Keratinocyte (primary cell): ENCODE data around the gene POLR2A. TPM values are rescaled to one million over a fixed set of nuclear protein-coding genes. Genes with fewer than 3 reads are reported as not detected.

ENCODE experiments used
- DNase-seq: peaks from one replicate; pipeline ENCODE4 v3.0.0-alpha.2; 2011; ENCODE audit warnings: low read depth, missing footprints, low spot score
- FAIRE-seq: peaks from 2 replicates; lab custom pipeline; 2011; peaks lifted over from hg19 to GRCh38; lab: Jason Lieb, UNC
- H2AFZ ChIP-seq: 2 replicates; pipeline ENCODE4 v1.6.0; 2012; ENCODE audit warnings: low read length, control low read depth, inconsistent platforms; ENCODE audit not compliant: control insufficient read depth
- H3K27ac ChIP-seq: 2 replicates; pipeline ENCODE4 v1.5.1; 2011; ENCODE audit warnings: low read length; ENCODE audit not compliant: control insufficient read depth, insufficient read depth
- H3K27me3 ChIP-seq: 3 replicates; pipeline ENCODE4 v1.6.0; 2011; ENCODE audit warnings: low read length; ENCODE audit not compliant: control insufficient read depth, insufficient read depth; ENCODE audit errors: extremely low read depth
- H3K36me3 ChIP-seq, 2 experiments: 2 replicates in 1 of 2; 3 replicates in 1 of 2; pipeline ENCODE4 v1.5.1; 2011; ENCODE audit warnings: low read length in 2 of 2, mild to moderate bottlenecking in 1 of 2; ENCODE audit not compliant: control insufficient read depth in 2 of 2, insufficient read depth in 2 of 2; ENCODE audit errors: extremely low read depth in 1 of 2
- H3K4me1 ChIP-seq: 3 replicates; pipeline ENCODE4 v1.5.1; 2011; ENCODE audit warnings: low read length; ENCODE audit not compliant: control insufficient read depth, insufficient read depth; ENCODE audit errors: extremely low read depth
- H3K4me2 ChIP-seq: 3 replicates; pipeline ENCODE4 v1.6.0; 2011; ENCODE audit warnings: low read depth, low read length; ENCODE audit not compliant: control insufficient read depth, insufficient read depth; ENCODE audit errors: extremely low read depth
- H3K4me3 ChIP-seq, 3 experiments: fragments of 200-600 bp in 1 of 3; sonication (generic) in 1 of 3; 2 replicates in 2 of 3; 3 replicates in 1 of 3; pipeline ENCODE4 v1.5.1; 2011 to 2016; ENCODE audit warnings: low read length in 3 of 3, mild to moderate bottlenecking in 3 of 3, control low read depth in 2 of 3, inconsistent platforms in 1 of 3, low read depth in 1 of 3, mixed read lengths in 1 of 3, mixed run types in 1 of 3, moderate library complexity in 1 of 3; ENCODE audit not compliant: control insufficient read depth in 2 of 3, insufficient read depth in 2 of 3; ENCODE audit errors: extremely low read depth in 1 of 3
- H3K79me2 ChIP-seq: 2 replicates; pipeline ENCODE4 v1.6.0; 2012; ENCODE audit warnings: low read length; ENCODE audit not compliant: control insufficient read depth, insufficient read depth
- H3K9ac ChIP-seq: 3 replicates; pipeline ENCODE4 v1.6.0; 2011; ENCODE audit warnings: low read length; ENCODE audit not compliant: control insufficient read depth, insufficient read depth; ENCODE audit errors: extremely low read depth
- H3K9me1 ChIP-seq: 3 replicates; pipeline ENCODE4 v1.6.0; 2011; ENCODE audit warnings: low read length; ENCODE audit not compliant: control insufficient read depth, insufficient read depth; ENCODE audit errors: extremely low read depth
- H3K9me3 ChIP-seq: 2 replicates; pipeline ENCODE4 v1.5.1; 2012; ENCODE audit warnings: low read depth, low read length; ENCODE audit not compliant: control insufficient read depth
- H4K20me1 ChIP-seq: 3 replicates; pipeline ENCODE4 v1.6.0; 2011; ENCODE audit warnings: low read length; ENCODE audit not compliant: control insufficient read depth, insufficient read depth; ENCODE audit errors: extremely low read depth
- EZH2 ChIP-seq: IDR thresholded peaks from one replicate; pipeline ENCODE4 v1.6.1; 2012; ENCODE audit warnings: inconsistent platforms, mild to moderate bottlenecking, low read length, moderate library complexity
- dilution Hi-C: fragments of 300-500 bp; cut with MboI; formaldehyde crosslinking; loops from one replicate; pipeline ENCODE4 v1.7.0; 2020; ENCODE audit warnings: low sequenced_read_pairs; ENCODE audit not compliant: extremely low pct_ligation_motif_present
- polyA plus RNA-seq, 5 experiments: library from polyadenylated mRNA; depleted of rRNA in 3 of 5; stranded (reverse) in 3 of 5; stranded (forward) in 1 of 5; unstranded in 1 of 5; fragments of >200 nt; gene quantifications; 1 replicate in 1 of 5; 2 replicates in 3 of 5; 3 replicates in 1 of 5; pipeline versions ENCODE4 v1.2.1 to v1.2.3, GENCODE V29; 2011 to 2012; ENCODE audit warnings: missing spikeins in 2 of 5, low read depth in 1 of 5, low replicate concordance in 1 of 5
- TF ChIP-seq, protein P1 (sequence below), 3 experiments: IDR thresholded peaks in 1 of 3; conservative IDR thresholded peaks in 1 of 3; optimal IDR thresholded peaks in 1 of 3; 2 replicates in 2 of 3; 3 replicates in 1 of 3; pipeline versions ENCODE3 to v1.5.1; 2011; ENCODE audit warnings: low read length in 3 of 3, mild to moderate bottlenecking in 3 of 3, moderate library complexity in 2 of 3, control low read depth in 1 of 3, inconsistent platforms in 1 of 3; ENCODE audit not compliant: insufficient read depth in 2 of 3; ENCODE audit errors: extremely low read depth in 1 of 3

The POLR2A gene
- polyA plus RNA-seq, 1 donor (not counting 4 experiments of a cell fraction or from before 2014, with no cell fraction given) = 17.5 TPM

DNA sequence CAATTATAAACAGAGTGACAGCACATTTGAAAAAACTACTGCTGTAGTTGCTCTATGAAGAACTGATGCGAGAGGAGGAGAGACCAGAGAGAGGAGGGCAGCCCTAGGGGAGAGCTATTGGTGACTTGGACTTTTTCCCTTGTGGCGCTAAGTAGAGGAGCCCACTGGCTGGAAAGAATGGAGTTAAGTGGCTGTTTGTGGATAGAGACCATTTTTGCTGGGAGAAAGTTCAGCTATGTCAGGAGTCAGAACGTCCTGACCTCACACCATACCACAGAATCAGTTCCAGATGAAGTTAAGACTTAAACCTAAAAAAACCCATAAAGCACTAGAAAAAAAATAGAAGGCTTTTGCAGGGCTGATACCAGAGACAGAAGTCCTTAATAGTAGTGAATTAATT, 2.0 kb downstream of the POLR2A start:
- H3K27me3 ChIP-seq = no peaks in the 10 kb centered on the region
- H3K79me2 ChIP-seq = peaks cover 64% of the 10 kb centered on the region
- H2AFZ ChIP-seq = no peak overlapping the region
- H3K4me2 ChIP-seq = peak overlapping the region; percentile 100
- peaks cover 24% of the 10 kb centered on the region for H4K20me1 ChIP-seq
- DNase-seq = no peak
- no peak for TF ChIP-seq EZH2
- TF ChIP-seq, protein P1, sequence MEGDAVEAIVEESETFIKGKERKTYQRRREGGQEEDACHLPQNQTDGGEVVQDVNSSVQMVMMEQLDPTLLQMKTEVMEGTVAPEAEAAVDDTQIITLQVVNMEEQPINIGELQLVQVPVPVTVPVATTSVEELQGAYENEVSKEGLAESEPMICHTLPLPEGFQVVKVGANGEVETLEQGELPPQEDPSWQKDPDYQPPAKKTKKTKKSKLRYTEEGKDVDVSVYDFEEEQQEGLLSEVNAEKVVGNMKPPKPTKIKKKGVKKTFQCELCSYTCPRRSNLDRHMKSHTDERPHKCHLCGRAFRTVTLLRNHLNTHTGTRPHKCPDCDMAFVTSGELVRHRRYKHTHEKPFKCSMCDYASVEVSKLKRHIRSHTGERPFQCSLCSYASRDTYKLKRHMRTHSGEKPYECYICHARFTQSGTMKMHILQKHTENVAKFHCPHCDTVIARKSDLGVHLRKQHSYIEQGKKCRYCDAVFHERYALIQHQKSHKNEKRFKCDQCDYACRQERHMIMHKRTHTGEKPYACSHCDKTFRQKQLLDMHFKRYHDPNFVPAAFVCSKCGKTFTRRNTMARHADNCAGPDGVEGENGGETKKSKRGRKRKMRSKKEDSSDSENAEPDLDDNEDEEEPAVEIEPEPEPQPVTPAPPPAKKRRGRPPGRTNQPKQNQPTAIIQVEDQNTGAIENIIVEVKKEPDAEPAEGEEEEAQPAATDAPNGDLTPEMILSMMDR (optimal IDR thresholded peaks at IDR 0.05 in 1 of 3, IDR thresholded peaks at IDR 0.05 in 1 of 3, conservative IDR thresholded peaks at IDR 0.05 in 1 of 3; ENCODE audit: extremely low read depth in 1 of 3, insufficient read depth in 2 of 3, low read length in 3 of 3) = no peak
- peak overlapping the region; percentile 76 to 83 (median 77) for H3K4me3 ChIP-seq
- H3K4me1 ChIP-seq = peaks cover 25% of the 10 kb centered on the region
- peaks cover 3% of the 10 kb centered on the region in 2 experiments for H3K36me3 ChIP-seq
- dilution Hi-C loops = no loop called here
- FAIRE-seq = no peak
- no peaks in the 10 kb centered on the region for H3K9me3 ChIP-seq
- peak overlapping the region; percentile 98 for H3K9ac ChIP-seq
- H3K27ac ChIP-seq = peak overlapping the region; percentile 4
- no peaks in the 10 kb centered on the region for H3K9me1 ChIP-seq

DNA sequence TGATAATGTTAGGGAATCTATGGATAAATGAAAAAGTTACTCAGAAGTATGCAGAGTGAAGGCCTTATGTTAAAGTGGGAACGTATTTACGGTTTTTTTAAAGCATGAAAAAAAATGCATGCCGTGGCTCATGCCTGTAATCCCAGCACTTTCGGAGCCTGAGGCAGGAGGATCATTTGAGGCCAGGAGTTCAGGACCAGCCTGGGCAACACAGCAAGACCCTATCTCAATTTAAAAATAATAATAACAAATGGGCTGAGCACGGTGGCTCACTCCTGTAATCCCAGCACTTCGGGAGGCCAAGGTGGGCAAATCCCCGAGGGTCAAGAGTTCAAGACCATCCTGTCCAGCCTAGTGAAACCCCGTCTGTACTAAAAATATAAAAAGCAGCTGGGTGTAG, 6.0 kb downstream of the POLR2A start:
- TF ChIP-seq, protein P1 (optimal IDR thresholded peaks at IDR 0.05 in 1 of 3, IDR thresholded peaks at IDR 0.05 in 1 of 3, conservative IDR thresholded peaks at IDR 0.05 in 1 of 3; ENCODE audit: extremely low read depth in 1 of 3, insufficient read depth in 2 of 3, low read length in 3 of 3) = no peak
- no peak for TF ChIP-seq EZH2
- peaks cover 4% of the 10 kb centered on the region for H3K9me1 ChIP-seq
- H3K36me3 ChIP-seq = peaks cover 9 to 11% of the 10 kb centered on the region in 2 experiments
- H2AFZ ChIP-seq = no peak overlapping the region
- DNase-seq = no peak
- peaks cover 98% of the 10 kb centered on the region for H3K79me2 ChIP-seq
- H3K9ac ChIP-seq = no peak overlapping the region
- H3K4me2 ChIP-seq = no peak overlapping the region
- no peak for FAIRE-seq
- no peaks in the 10 kb centered on the region for H3K27me3 ChIP-seq
- H3K27ac ChIP-seq = no peak overlapping the region
- peaks cover 21% of the 10 kb centered on the region for H3K4me1 ChIP-seq
- no peaks in the 10 kb centered on the region for H3K9me3 ChIP-seq
- dilution Hi-C loops = no loop called here
- peaks cover 37% of the 10 kb centered on the region for H4K20me1 ChIP-seq
- no peak overlapping the region for H3K4me3 ChIP-seq
